Psoas muscle (tissue), 8 donors: ENCODE data around the gene PTH1R. TPM values are rescaled to one million over a fixed set of nuclear protein-coding genes. Genes with fewer than 3 reads are reported as not detected.

Source experiments
- ATAC-seq, 4 donors: fragments of 200-7000 bp; cut with Tn5 transposase; one replicate each; pipeline ENCODE4 v1.9.1; 2020; ENCODE audit warnings: moderate library complexity in 3 of 4, mild to moderate bottlenecking in 2 of 4
- DNase-seq, 2 donors: peaks; one replicate each; pipeline ENCODE4 v3.0.0-alpha.2; 2020
- H3K27ac ChIP-seq: fragments of 200-600 bp; one replicate; pipeline ENCODE4 v1.8.0; 2022
- H3K27me3 ChIP-seq, 3 donors: fragments of 200-600 bp in 1 of 3; one replicate each; pipeline versions ENCODE4 v1.6.1 to v1.8.0; 2013 to 2022; ENCODE audit warnings: low read length in 2 of 3, mild to moderate bottlenecking in 2 of 3, moderate library complexity in 1 of 3; ENCODE audit not compliant: insufficient read depth in 3 of 3
- H3K36me3 ChIP-seq, 2 donors: fragments of 200-600 bp in 1 of 2; one replicate each; pipeline versions ENCODE4 v1.6.1 to v1.8.0; 2013 to 2022; ENCODE audit warnings: low read depth in 1 of 2, mild to moderate bottlenecking in 1 of 2, moderate library complexity in 1 of 2; ENCODE audit not compliant: insufficient read depth in 1 of 2
- H3K4me1 ChIP-seq: fragments of 200-600 bp; one replicate; pipeline ENCODE4 v1.8.0; 2022
- H3K4me3 ChIP-seq: fragments of 200-600 bp; one replicate; pipeline ENCODE4 v1.8.0; 2022; ENCODE audit warnings: mild to moderate bottlenecking
- H3K9me3 ChIP-seq: fragments of 200-600 bp; one replicate; pipeline ENCODE4 v1.8.0; 2022
- CTCF ChIP-seq: fragments of 200-600 bp; IDR thresholded peaks from one replicate; pipeline ENCODE4 v1.8.0; 2022; ENCODE audit warnings: antibody characterized with exemption
- WGBS, 3 donors: extraction: QIAGEN DNeasy Blood & Tissue Kit; methylation state at CpG; one replicate each; pipeline versions ENCODE4 v1.1.6 to v1.1.7; 2013; 5-methylcytosine and 5-hydroxymethylcytosine counted together
- intact Hi-C, 2 donors: fragments of 100-400 bp; cut with DNase I; formaldehyde crosslinking; loops; one replicate each; pipeline versions ENCODE4 v1.11.0 to v1.14.2; 2022
- polyA plus RNA-seq, 3 donors: library from polyadenylated mRNA; stranded (reverse); fragments of 200-250 nt; gene quantifications; one replicate each; pipeline ENCODE4 v1.2.3, GENCODE V29; 2013
- total RNA-seq, 4 donors: library from RNA; stranded (reverse); fragmentation: NEBNext Ultra II Directional in 2 of 4; extraction: Animal tissue kit (Norgen Biotek cat#: 25700) in 2 of 4; gene quantifications; one replicate each; pipeline versions ENCODE4 v1.2.1 to v1.2.4, GENCODE V29; 2021 to 2023
- donor health status: healthy with polysubstance abuse.
- donor health status: DM: no; HTN: no; CAD: no; lungs with moderate emphysema.
- donor health status: Bipolar disorder and iron deficiency.
- donor health status: healthy.
- donor health status: DM: yes; HTN: yes; CAD: no.
- donor health status: DM: no; HTN: no; CAD: no.
- donor health status: DM: no; HTN: no; CAD: no.
- donor health status: DM: yes; HTN: yes; CAD: no.

The PTH1R gene
- total and polyA plus RNA-seq, 7 donors, result 1.1 to 5.9 (median 4.2) TPM

- Histone ChIP-seq H3K27me3 (no peaks in the 10 kb centered on the region), H3K4me3 (no peak overlapping the region), H3K27ac (peak overlapping the region; percentile 81), H3K36me3 (no peaks in the 10 kb centered on the region), H3K4me1 (peaks cover 23% of the 10 kb centered on the region), H3K9me3 (no peaks in the 10 kb centered on the region)
- intact Hi-C loops, result loop anchor here in 1 of 2 donors (1.0 to 10.0 kb wide), 2 partner anchors 44 to 161 kb away; partner anchors contain the start of gene TMIE
- TF ChIP-seq CTCF, result no peak
- DNase-seq (peak; percentile 13 to 43), ATAC-seq (no peak)
- 46 to 58% (median 55%) methylated on average over 2 of the region's 2 CpGs for WGBS, 3 donors
Measured at GRCh38 chr3:46865546-46865945, 12.0 kb upstream of the PTH1R start.

DNA sequence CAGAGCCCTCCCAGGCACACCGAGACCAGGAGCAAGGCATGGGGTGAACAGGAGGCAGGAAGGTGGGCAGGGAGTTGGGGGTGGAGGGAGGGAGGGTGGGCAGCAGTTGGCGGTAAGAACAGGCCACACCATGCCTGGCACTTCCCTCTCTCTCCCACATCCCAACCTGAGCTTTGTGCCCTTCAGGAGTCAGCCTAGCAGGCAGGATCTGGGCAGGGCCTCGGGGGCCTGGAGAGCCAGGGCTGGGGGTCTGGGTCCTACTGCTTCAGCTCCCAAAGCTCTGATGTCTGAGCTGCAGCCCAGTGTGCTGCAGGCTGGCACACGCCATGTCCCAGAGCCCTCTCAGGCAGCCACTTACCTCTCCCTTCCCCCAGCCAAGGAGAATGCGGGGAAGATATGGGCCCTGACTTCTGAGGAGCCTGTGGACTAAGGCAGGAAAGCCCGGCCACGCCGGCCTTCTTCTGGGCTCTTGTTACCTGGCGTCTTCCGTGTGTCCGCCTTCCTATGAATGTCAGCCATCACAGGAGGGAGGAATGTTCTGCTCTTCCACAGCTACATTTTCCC lies 11.4 kb upstream of the PTH1R start:
- Histone ChIP-seq H3K9me3 (no peaks in the 10 kb centered on the region), H3K27me3 (no peaks in the 10 kb centered on the region), H3K4me1 (peaks cover 22% of the 10 kb centered on the region), H3K36me3 (no peaks in the 10 kb centered on the region), H3K27ac (peak overlapping the region; percentile 46), H3K4me3 (no peak overlapping the region)
- WGBS, 3 donors, result 59 to 77% (median 73%) methylated on average over 10 to 11 of the region's 11 CpGs
- TF ChIP-seq CTCF, result no peak
- no peak for ATAC-seq
- intact Hi-C loops, result loop anchor here (2.0 to 10.0 kb wide), 2 partner anchors 43 to 161 kb away; partner anchors contain the start of gene TMIE (in 1 of the 2)
- peak in 1 of 2 donors; percentile 39 for DNase-seq

DNA sequence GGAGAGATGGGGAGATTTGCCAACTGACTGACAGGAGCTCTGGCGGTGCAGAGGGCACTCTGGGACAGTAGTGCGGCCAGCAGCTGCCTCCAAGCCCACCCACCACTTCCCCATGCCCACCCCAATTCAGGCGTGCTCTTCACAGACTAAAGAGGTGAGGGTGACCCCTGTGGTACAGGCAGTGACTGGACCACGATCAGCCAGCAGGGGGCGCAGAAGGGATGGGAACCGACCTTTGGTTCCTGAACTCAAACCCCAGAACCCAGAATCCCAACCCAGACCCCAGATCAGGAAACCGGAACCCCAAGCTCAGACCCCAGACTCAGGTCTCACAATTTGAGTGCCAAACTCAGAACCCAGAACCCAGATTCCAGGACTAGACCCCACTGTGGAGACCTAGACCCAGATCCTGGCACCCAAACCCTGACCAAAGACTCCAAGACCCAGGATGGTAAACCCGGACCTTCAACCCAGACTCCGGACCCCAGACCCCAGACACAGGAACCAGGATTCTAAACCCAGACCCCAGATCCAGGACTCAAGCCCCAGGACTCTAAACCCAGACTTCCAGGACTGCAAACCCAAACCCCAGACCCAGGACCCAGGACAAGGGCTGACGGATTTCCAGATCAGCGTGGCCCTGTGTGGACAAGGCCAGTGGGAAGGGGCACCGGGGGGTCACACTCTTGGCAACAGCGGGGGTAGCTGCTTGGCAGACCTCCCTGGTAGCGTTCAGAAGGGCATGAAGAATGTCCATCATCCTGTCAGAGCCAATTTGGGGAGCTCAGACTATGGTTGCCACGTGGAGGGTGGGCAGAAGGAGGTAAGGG lies 10.6 kb upstream of the PTH1R start:
- Histone ChIP-seq H3K27ac (peak overlapping the region; percentile 59), H3K9me3 (no peaks in the 10 kb centered on the region), H3K27me3 (no peaks in the 10 kb centered on the region), H3K4me1 (peaks cover 18% of the 10 kb centered on the region), H3K36me3 (no peaks in the 10 kb centered on the region), H3K4me3 (peak overlapping the region; percentile 9)
- WGBS, 3 donors, result 15 to 23% (median 17%) methylated on average over 15 of the region's 15 CpGs
- intact Hi-C loops, result loop anchor here (1.0 to 10.0 kb wide), 3 partner anchors 28 to 162 kb away; partner anchors contain the start of gene TMIE (in 1 of the 2)
- ATAC-seq (peak; percentile 35 to 55 (median 48)), DNase-seq (peak; percentile 86 to 93)
- peak; percentile 76 for TF ChIP-seq CTCF

DNA sequence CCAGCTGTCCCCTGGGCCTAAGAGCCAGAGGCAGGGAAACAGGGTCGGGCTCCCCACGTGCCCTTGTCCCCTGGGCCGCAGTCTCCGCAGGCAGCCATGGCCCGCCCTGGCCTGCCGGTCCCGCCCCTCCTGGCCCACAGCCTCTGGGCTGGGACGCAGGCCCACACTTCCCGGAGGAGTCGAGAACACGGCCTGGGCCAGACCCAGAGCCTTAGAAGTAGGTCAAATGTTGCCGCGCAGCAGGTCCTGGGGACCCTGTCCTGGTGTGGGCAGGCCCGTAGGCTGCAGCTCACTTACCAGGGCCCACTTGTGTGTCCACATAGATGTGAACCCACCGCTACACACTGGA lies 10.0 kb upstream of the PTH1R start:
- Histone ChIP-seq H3K9me3 (no peaks in the 10 kb centered on the region), H3K36me3 (no peaks in the 10 kb centered on the region), H3K4me1 (peaks cover 18% of the 10 kb centered on the region), H3K27me3 (no peaks in the 10 kb centered on the region), H3K4me3 (peak overlapping the region; percentile 9), H3K27ac (peak overlapping the region; percentile 59)
- TF ChIP-seq CTCF, result no peak
- DNase-seq (peak; percentile 89 to 94), ATAC-seq (peak; percentile 77 to 88 (median 80))
- 8 to 19% (median 13%) methylated on average over 11 to 15 of the region's 15 CpGs for WGBS, 3 donors
- intact Hi-C loops, result loop anchor here (1.0 to 10.0 kb wide), 3 partner anchors 28 to 163 kb away; partner anchors contain the start of gene TMIE (in 1 of the 2)
